CD4-positive, alpha-beta memory T cell (primary cell): Measurements from ENCODE around the gene C17orf75. TPM values are rescaled to one million over a fixed set of nuclear protein-coding genes. Genes with fewer than 3 reads are reported as not detected.

Experiments
- CTCF ChIA-PET: fragments of 350-600 bp; sonication (Branson Sonifier 250); formaldehyde crosslinking; loops from one replicate; lab custom pipeline; 2021; ENCODE audit warnings: inconsistent platforms; ENCODE audit not compliant: partially characterized antibody; lab: Charles Lee
- POLR2A ChIA-PET: fragments of 350-600 bp; sonication (Branson Sonifier 250); formaldehyde crosslinking; loops from one replicate; lab custom pipeline; 2021; ENCODE audit not compliant: partially characterized antibody; lab: Charles Lee
- DNase-seq, 5 donors: peaks; one replicate each; pipeline versions ENCODE4 v3.0.0 to v3.0.0-alpha.2; 2020 to 2022; ENCODE audit warnings: mixed read lengths in 1 of 5
- H3K27ac ChIP-seq: one replicate; pipeline ENCODE4 v1.7.0; 2013; ENCODE audit warnings: low read depth, low read length
- H3K27me3 ChIP-seq: 2 replicates; pipeline ENCODE4 v1.7.0; 2013; ENCODE audit warnings: mild to moderate bottlenecking, low read length, moderate library complexity; ENCODE audit not compliant: insufficient read depth
- H3K36me3 ChIP-seq: 2 replicates; pipeline ENCODE4 v1.7.0; 2013; ENCODE audit warnings: mild to moderate bottlenecking, low read length, moderate library complexity; ENCODE audit not compliant: insufficient read depth
- H3K4me1 ChIP-seq: 2 replicates; pipeline ENCODE4 v1.7.0; 2013; ENCODE audit warnings: mild to moderate bottlenecking, low read length, moderate library complexity; ENCODE audit not compliant: insufficient read depth
- H3K4me3 ChIP-seq, 2 donors: one replicate each; pipeline ENCODE4 v1.7.0; 2013; ENCODE audit warnings: low read length in 2 of 2, mild to moderate bottlenecking in 1 of 2
- H3K9me3 ChIP-seq, 2 donors: one replicate each; pipeline ENCODE4 v1.7.0; 2013; ENCODE audit warnings: low read length in 2 of 2, control low read depth in 1 of 2; ENCODE audit not compliant: control insufficient read depth in 1 of 2
- H3K27ac Mint-ChIP-seq, 7 donors: one replicate each; pipeline ENCODE4 v1.8.0; 2020 to 2021; ENCODE audit warnings: mixed read lengths in 7 of 7, mild to moderate bottlenecking in 6 of 7, inconsistent platforms in 3 of 7, moderate library complexity in 3 of 7
- H3K27me3 Mint-ChIP-seq, 2 donors: one replicate each; pipeline ENCODE4 v1.8.0; 2020 to 2021; ENCODE audit warnings: mixed read lengths in 2 of 2
- H3K36me3 Mint-ChIP-seq, 2 donors: one replicate each; pipeline ENCODE4 v1.8.0; 2020 to 2021; ENCODE audit warnings: mixed read lengths in 2 of 2, inconsistent platforms in 1 of 2, mild to moderate bottlenecking in 1 of 2
- H3K4me1 Mint-ChIP-seq, 4 donors: one replicate each; pipeline ENCODE4 v1.8.0; 2020 to 2021; ENCODE audit warnings: mixed read lengths in 4 of 4, mild to moderate bottlenecking in 1 of 4
- H3K4me3 Mint-ChIP-seq, 8 donors: one replicate each; pipeline ENCODE4 v1.8.0; 2020 to 2021; ENCODE audit warnings: mixed read lengths in 8 of 8, mild to moderate bottlenecking in 7 of 8, moderate library complexity in 6 of 8, inconsistent platforms in 3 of 8
- H3K9me3 Mint-ChIP-seq, 8 donors: one replicate each; pipeline ENCODE4 v1.8.0; 2020 to 2021; ENCODE audit warnings: mixed read lengths in 8 of 8, mild to moderate bottlenecking in 5 of 8, inconsistent platforms in 3 of 8, moderate library complexity in 1 of 8
- intact Hi-C: fragments of 100-400 bp; cut with micrococcal nuclease; formaldehyde crosslinking; loops from one replicate; pipeline ENCODE4 v1.15.1; 2023
- polyA plus RNA-seq, 2 donors: library from polyadenylated mRNA; unstranded; fragments of 300-500 nt; fragmentation: Illumina TruSeq; gene quantifications; one replicate each; pipeline ENCODE4 v1.2.3, GENCODE V29; 2021
- total RNA-seq, 2 experiments: library from RNA; stranded (reverse); gene quantifications; one replicate each; pipeline ENCODE4 v1.2.3, GENCODE V29; 2021

C17orf75 gene
- total and polyA plus RNA-seq, 4 experiments from 2014 or later: 7.9 to 22.5 (median 15.4) TPM

- Mint-ChIP-seq H3K27ac (peak overlapping the region in 1 of 7 donors; percentile 36), H3K9me3 (no peaks in the 10 kb centered on the region), H3K4me3 (no peak overlapping the region), H3K4me1 (no peaks in the 10 kb centered on the region), H3K36me3 (no peaks in the 10 kb centered on the region), H3K27me3 (peaks cover 0 to 10% of the 10 kb centered on the region in 2 donors)
- Histone ChIP-seq H3K27me3 (no peaks in the 10 kb centered on the region), H3K4me3 (no peak overlapping the region), H3K36me3 (no peaks in the 10 kb centered on the region), H3K9me3 (no peaks in the 10 kb centered on the region), H3K27ac (no peak overlapping the region), H3K4me1 (no peaks in the 10 kb centered on the region)
- ChIA-PET POLR2A (no interaction called here), CTCF (no interaction called here)
- DNase-seq: no peak
- intact Hi-C loops: no loop called here
These were observed 54.0 kb downstream of the C17orf75 start for GRCh38 chr17:32287804-32288511.

- no peak overlapping the region for H3K27ac ChIP-seq
- no peaks in the 10 kb centered on the region for H3K4me1 ChIP-seq
- no peaks in the 10 kb centered on the region for H3K9me3 Mint-ChIP-seq
- CTCF ChIA-PET: no interaction called here
- H3K4me1 Mint-ChIP-seq: no peaks in the 10 kb centered on the region
- H3K9me3 ChIP-seq: no peaks in the 10 kb centered on the region
- peaks cover 3 to 10% of the 10 kb centered on the region in 2 donors for H3K27me3 Mint-ChIP-seq
- POLR2A ChIA-PET: no interaction called here
- H3K4me3 Mint-ChIP-seq: no peak overlapping the region
- H3K4me3 ChIP-seq: no peak overlapping the region
- no peak overlapping the region for H3K27ac Mint-ChIP-seq
- no peak for DNase-seq
- no peaks in the 10 kb centered on the region for H3K27me3 ChIP-seq
- intact Hi-C loops: no loop called here
- H3K36me3 ChIP-seq: no peaks in the 10 kb centered on the region
- no peaks in the 10 kb centered on the region for H3K36me3 Mint-ChIP-seq
These were observed 55.5 kb downstream of the C17orf75 start for GRCh38 chr17:32286518-32286900.

- DNase-seq: no peak
- ChIA-PET CTCF (no interaction called here), POLR2A (no interaction called here)
- Histone ChIP-seq H3K4me3 (no peak overlapping the region), H3K27ac (no peak overlapping the region), H3K4me1 (no peaks in the 10 kb centered on the region), H3K9me3 (no peaks in the 10 kb centered on the region), H3K27me3 (no peaks in the 10 kb centered on the region), H3K36me3 (no peaks in the 10 kb centered on the region)
- no peak overlapping the region for H3K4me3 Mint-ChIP-seq
- no peak overlapping the region for H3K27ac Mint-ChIP-seq
- H3K27me3 Mint-ChIP-seq: peaks cover 3 to 10% of the 10 kb centered on the region in 2 donors
- H3K36me3 Mint-ChIP-seq: no peaks in the 10 kb centered on the region
- H3K4me1 Mint-ChIP-seq: no peaks in the 10 kb centered on the region
- intact Hi-C loops: no loop called here
- no peaks in the 10 kb centered on the region for H3K9me3 Mint-ChIP-seq
These were observed 56.0 kb downstream of the C17orf75 start for GRCh38 chr17:32285746-32286517.

GRCh38 chr17:32285306-32285705 lies 56.7 kb downstream of the C17orf75 start:
- no peak for DNase-seq
- H3K4me1 ChIP-seq: no peaks in the 10 kb centered on the region
- H3K9me3 ChIP-seq: no peaks in the 10 kb centered on the region
- Mint-ChIP-seq H3K4me1 (no peaks in the 10 kb centered on the region), H3K27me3 (peaks cover 3 to 10% of the 10 kb centered on the region in 2 donors), H3K27ac (no peak overlapping the region), H3K4me3 (no peak overlapping the region), H3K36me3 (no peaks in the 10 kb centered on the region), H3K9me3 (no peaks in the 10 kb centered on the region)
- intact Hi-C loops: no loop called here
- ChIA-PET CTCF (no interaction called here), POLR2A (no interaction called here)
- no peak overlapping the region for H3K27ac ChIP-seq
- H3K4me3 ChIP-seq: no peak overlapping the region
- no peaks in the 10 kb centered on the region for H3K27me3 ChIP-seq
- H3K36me3 ChIP-seq: no peaks in the 10 kb centered on the region

GRCh38 chr17:32283745-32284201 lies 58.2 kb downstream of the C17orf75 start:
- Mint-ChIP-seq H3K9me3 (no peaks in the 10 kb centered on the region), H3K27me3 (peaks cover 3 to 6% of the 10 kb centered on the region in 2 donors), H3K4me3 (no peak overlapping the region), H3K36me3 (no peaks in the 10 kb centered on the region), H3K4me1 (no peaks in the 10 kb centered on the region), H3K27ac (peak overlapping the region in 1 of 7 donors; percentile 34)
- H3K4me1 ChIP-seq: no peaks in the 10 kb centered on the region
- no peaks in the 10 kb centered on the region for H3K36me3 ChIP-seq
- DNase-seq: no peak
- no peak overlapping the region for H3K4me3 ChIP-seq
- no peaks in the 10 kb centered on the region for H3K9me3 ChIP-seq
- H3K27ac ChIP-seq: no peak overlapping the region
- intact Hi-C loops: no loop called here
- ChIA-PET CTCF (no interaction called here), POLR2A (no interaction called here)
- no peaks in the 10 kb centered on the region for H3K27me3 ChIP-seq

GRCh38 chr17:32281011-32281451 lies 60.9 kb downstream of the C17orf75 start:
- CTCF ChIA-PET: no interaction called here
- DNase-seq: no peak
- no peaks in the 10 kb centered on the region for H3K9me3 ChIP-seq

GRCh38 chr17:32279891-32280716 lies 61.9 kb downstream of the C17orf75 start:
- CTCF ChIA-PET: no interaction called here

More at GRCh38 chr17:32281011-32281451, 60.9 kb downstream of the C17orf75 start:
- H3K27ac ChIP-seq: no peak overlapping the region
- POLR2A ChIA-PET: no interaction called here
- H3K4me3 ChIP-seq: no peak overlapping the region
- no peaks in the 10 kb centered on the region for H3K36me3 Mint-ChIP-seq
- no peaks in the 10 kb centered on the region for H3K27me3 ChIP-seq
- no peaks in the 10 kb centered on the region for H3K4me1 Mint-ChIP-seq
- H3K27ac Mint-ChIP-seq: no peak overlapping the region
- intact Hi-C loops: no loop called here
- no peaks in the 10 kb centered on the region for H3K36me3 ChIP-seq
- no peaks in the 10 kb centered on the region for H3K9me3 Mint-ChIP-seq
- H3K4me1 ChIP-seq: no peaks in the 10 kb centered on the region
- no peak overlapping the region for H3K4me3 Mint-ChIP-seq
- H3K27me3 Mint-ChIP-seq: peaks cover 6 to 7% of the 10 kb centered on the region in 2 donors

More at GRCh38 chr17:32279891-32280716, 61.9 kb downstream of the C17orf75 start:
- Mint-ChIP-seq H3K27me3 (peaks cover 6 to 8% of the 10 kb centered on the region in 2 donors), H3K4me1 (no peaks in the 10 kb centered on the region), H3K27ac (no peak overlapping the region), H3K9me3 (no peaks in the 10 kb centered on the region), H3K36me3 (no peaks in the 10 kb centered on the region), H3K4me3 (no peak overlapping the region)
- no peak for DNase-seq
- Histone ChIP-seq H3K9me3 (no peaks in the 10 kb centered on the region), H3K36me3 (no peaks in the 10 kb centered on the region), H3K27ac (no peak overlapping the region), H3K4me3 (no peak overlapping the region), H3K27me3 (no peaks in the 10 kb centered on the region), H3K4me1 (no peaks in the 10 kb centered on the region)
- intact Hi-C loops: no loop called here
- POLR2A ChIA-PET: no interaction called here
